HEK293 (cell line): Measurements from ENCODE around the gene CDKN2A.

ENCODE experiments used
- EGR2 ChIP-seq: fragments of 450-650 bp; formaldehyde crosslinking; IDR thresholded peaks from 2 replicates; pipeline ENCODE4 v1.5.1; 2016; ENCODE audit warnings: low read depth, missing biosample characterization, missing genetic modification characterization
- FEZF1 ChIP-seq: fragments of 450-650 bp; formaldehyde crosslinking; IDR thresholded peaks from 2 replicates; pipeline ENCODE4 v1.5.1; 2016; ENCODE audit warnings: missing biosample characterization, missing genetic modification characterization
- GLI2 ChIP-seq: fragments of 450-650 bp; formaldehyde crosslinking; IDR thresholded peaks from 2 replicates; pipeline ENCODE4; 2017; ENCODE audit warnings: missing biosample characterization, missing genetic modification characterization, low read depth, borderline replicate concordance
- IKZF3 ChIP-seq: fragments of 450-650 bp; IDR thresholded peaks from 2 replicates; pipeline ENCODE4 v1.5.0; 2018; ENCODE audit warnings: missing biosample characterization, mild to moderate bottlenecking, missing genetic modification characterization, moderate library complexity
- KLF7 ChIP-seq: fragments of 450-650 bp; formaldehyde crosslinking; IDR thresholded peaks from 2 replicates; pipeline ENCODE4 v1.5.1; 2016; ENCODE audit warnings: missing biosample characterization, missing genetic modification characterization, borderline replicate concordance
- REST ChIP-seq: fragments of 450-650 bp; formaldehyde crosslinking; IDR thresholded peaks from 2 replicates; pipeline ENCODE4 v1.5.1; 2016; ENCODE audit warnings: missing biosample characterization, missing genetic modification characterization
- SCRT2 ChIP-seq: fragments of 450-650 bp; formaldehyde crosslinking; IDR thresholded peaks from 2 replicates; pipeline ENCODE4 v1.5.1; 2016; ENCODE audit warnings: missing biosample characterization, missing genetic modification characterization
- ZBTB6 ChIP-seq: fragments of 450-650 bp; formaldehyde crosslinking; IDR thresholded peaks from 2 replicates; pipeline ENCODE4 v1.5.1; 2017; ENCODE audit warnings: missing biosample characterization, missing genetic modification characterization
- ZIC2 ChIP-seq: fragments of 450-650 bp; formaldehyde crosslinking; IDR thresholded peaks from 2 replicates; pipeline ENCODE4 v1.5.1; 2016; ENCODE audit warnings: missing biosample characterization, missing genetic modification characterization
- ZNF121 ChIP-seq: fragments of 450-650 bp; formaldehyde crosslinking; IDR thresholded peaks from 2 replicates; pipeline ENCODE4 v1.5.1; 2016; ENCODE audit warnings: missing biosample characterization, missing genetic modification characterization
- ZNF18 ChIP-seq: fragments of 450-650 bp; formaldehyde crosslinking; IDR thresholded peaks from 2 replicates; pipeline ENCODE4 v1.5.1; 2016; ENCODE audit warnings: missing biosample characterization, missing genetic modification characterization
- ZNF2 ChIP-seq: fragments of 450-650 bp; formaldehyde crosslinking; IDR thresholded peaks from 2 replicates; pipeline ENCODE4 v1.5.1; 2016; ENCODE audit warnings: missing biosample characterization, missing genetic modification characterization
- ZNF211 ChIP-seq: fragments of 450-650 bp; formaldehyde crosslinking; IDR thresholded peaks from 2 replicates; pipeline ENCODE4 v1.5.1; 2016; ENCODE audit warnings: low read depth, missing biosample characterization, missing genetic modification characterization
- ZNF266 ChIP-seq: fragments of 450-650 bp; formaldehyde crosslinking; IDR thresholded peaks from 2 replicates; pipeline ENCODE4 v1.5.1; 2016; ENCODE audit warnings: missing biosample characterization, missing genetic modification characterization, low read depth
- ZNF335 ChIP-seq: fragments of 450-650 bp; formaldehyde crosslinking; conservative IDR thresholded peaks from 2 replicates; pipeline ENCODE4 v1.5.1; 2016; ENCODE audit warnings: missing biosample characterization, missing genetic modification characterization
- ZNF473 ChIP-seq: fragments of 450-650 bp; formaldehyde crosslinking; IDR thresholded peaks from 2 replicates; pipeline ENCODE4 v1.5.1; 2017; ENCODE audit warnings: missing biosample characterization, missing genetic modification characterization
- ZNF530 ChIP-seq: fragments of 450-650 bp; formaldehyde crosslinking; IDR thresholded peaks from 2 replicates; pipeline ENCODE4 v1.5.1; 2016; ENCODE audit warnings: low read depth, missing biosample characterization, missing genetic modification characterization
- ZNF555 ChIP-seq: fragments of 450-650 bp; formaldehyde crosslinking; conservative IDR thresholded peaks from 2 replicates; pipeline ENCODE4 v1.5.1; 2017; ENCODE audit warnings: missing biosample characterization, mild to moderate bottlenecking, missing genetic modification characterization, inconsistent platforms
- ZNF660 ChIP-seq: fragments of 450-650 bp; IDR thresholded peaks from 2 replicates; pipeline ENCODE4 v1.5.1; 2018; ENCODE audit warnings: missing biosample characterization, mild to moderate bottlenecking, missing genetic modification characterization
- ZNF776 ChIP-seq: fragments of 450-650 bp; formaldehyde crosslinking; IDR thresholded peaks from 2 replicates; pipeline ENCODE4 v1.5.0; 2017; ENCODE audit warnings: missing biosample characterization, missing genetic modification characterization, borderline replicate concordance
- ZNF830 ChIP-seq: fragments of 450-650 bp; IDR thresholded peaks from 2 replicates; pipeline ENCODE4 v1.5.0; 2018; ENCODE audit warnings: missing biosample characterization, missing genetic modification characterization, low read depth, mild to moderate bottlenecking, moderate library complexity
- TF ChIP-seq, protein P1 (sequence below): IDR thresholded peaks from 2 replicates; pipeline ENCODE4 v1.6.1; 2011; ENCODE audit warnings: mild to moderate bottlenecking, low read depth, low read length, borderline replicate concordance
- TF ChIP-seq, protein P2 (sequence below): fragments of 450-650 bp; formaldehyde crosslinking; IDR thresholded peaks from 2 replicates; pipeline ENCODE4 v1.5.1; 2016; ENCODE audit warnings: missing biosample characterization, missing genetic modification characterization
- TF ChIP-seq, protein P3 (sequence below): fragments of 450-650 bp; IDR thresholded peaks from 2 replicates; pipeline ENCODE4 v1.5.1; 2018; ENCODE audit warnings: missing biosample characterization, missing genetic modification characterization
- TF ChIP-seq, protein P4 (sequence below): fragments of 450-650 bp; formaldehyde crosslinking; IDR thresholded peaks from 2 replicates; pipeline ENCODE4 v1.5.1; 2016; ENCODE audit warnings: missing biosample characterization, missing genetic modification characterization, low read depth

The CDKN2A gene

DNA sequence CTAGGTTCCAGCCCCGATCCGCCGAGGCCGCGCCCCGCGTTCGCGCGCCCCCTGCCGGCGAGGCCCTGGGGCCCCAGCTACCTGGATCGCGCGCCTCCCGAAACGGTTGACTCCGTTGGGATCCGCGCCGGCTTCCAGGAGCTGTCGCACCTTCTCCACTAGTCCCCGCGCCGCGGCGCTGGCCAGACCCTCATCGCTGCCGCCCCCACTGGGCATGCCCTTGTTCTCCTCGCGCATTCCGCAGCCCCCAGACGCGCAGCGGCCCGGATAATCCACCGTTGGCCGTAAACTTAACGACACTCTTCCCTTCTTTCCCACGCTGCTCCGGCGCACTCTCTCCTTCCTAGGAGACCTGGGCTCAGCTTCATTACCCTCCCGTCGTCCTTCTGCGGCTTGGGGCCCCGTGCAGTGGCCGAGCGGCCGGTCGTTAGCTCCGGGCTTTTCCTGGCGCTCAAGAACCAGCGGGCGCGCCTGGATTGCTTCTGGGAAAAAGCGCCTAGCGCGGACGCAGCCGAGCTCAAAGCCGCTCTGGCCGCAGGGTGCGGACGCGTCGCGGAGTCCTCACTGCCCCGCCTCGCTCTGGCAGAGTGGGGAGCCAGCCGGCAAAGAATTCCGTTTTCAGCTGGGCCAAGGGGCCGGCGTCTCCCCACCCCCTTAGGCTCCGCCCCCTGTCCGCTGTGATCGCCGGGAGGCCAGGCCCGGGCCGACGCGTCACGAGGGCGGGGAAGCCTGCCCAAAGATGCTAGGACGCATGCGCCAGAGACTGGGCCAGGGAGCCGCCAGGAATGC, 14.7 kb upstream of the CDKN2A start, which contains the start of gene CDKN2B (continued):
- TF ChIP-seq ZIC2 (tag by site-specific recombination) = no peak; the same call in none of the 2 replicates
- no peak for TF ChIP-seq ZNF776 (tag by site-specific recombination)
- 0 out of 2 replicates have a peak, but pooled peaks have one; percentile 42 for TF ChIP-seq KLF7
- no peak for TF ChIP-seq REST (tag by site-specific recombination)
- TF ChIP-seq ZNF660 (tag by site-specific recombination) = peak; percentile 65; the same call in 1 of the 2 replicates
- TF ChIP-seq GLI2 (tag by site-specific recombination) = no peak
- 0 out of 2 replicates have a peak, but pooled peaks have one; percentile 71 for TF ChIP-seq ZNF2 (tag by site-specific recombination)
- no peak for TF ChIP-seq ZBTB6 (tag by site-specific recombination)
- TF ChIP-seq ZNF830 = no peak
- TF ChIP-seq ZNF121 (tag by site-specific recombination) = 0 out of 2 replicates have a peak, but pooled peaks have one; percentile 9
- TF ChIP-seq SCRT2 (tag by site-specific recombination) = no peak
- 0 out of 2 replicates have a peak, but pooled peaks have one; percentile 4 for TF ChIP-seq FEZF1 (tag by site-specific recombination)
- TF ChIP-seq, protein P1, sequence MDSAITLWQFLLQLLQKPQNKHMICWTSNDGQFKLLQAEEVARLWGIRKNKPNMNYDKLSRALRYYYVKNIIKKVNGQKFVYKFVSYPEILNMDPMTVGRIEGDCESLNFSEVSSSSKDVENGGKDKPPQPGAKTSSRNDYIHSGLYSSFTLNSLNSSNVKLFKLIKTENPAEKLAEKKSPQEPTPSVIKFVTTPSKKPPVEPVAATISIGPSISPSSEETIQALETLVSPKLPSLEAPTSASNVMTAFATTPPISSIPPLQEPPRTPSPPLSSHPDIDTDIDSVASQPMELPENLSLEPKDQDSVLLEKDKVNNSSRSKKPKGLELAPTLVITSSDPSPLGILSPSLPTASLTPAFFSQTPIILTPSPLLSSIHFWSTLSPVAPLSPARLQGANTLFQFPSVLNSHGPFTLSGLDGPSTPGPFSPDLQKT = no peak
- peak; percentile 47 for TF ChIP-seq ZNF335 (tag by site-specific recombination)
- TF ChIP-seq EGR2 (tag by site-specific recombination) = no peak
- TF ChIP-seq ZNF18 (tag by site-specific recombination) = no peak
- no peak for TF ChIP-seq ZNF530 (tag by site-specific recombination)
- no peak for TF ChIP-seq ZNF473 (tag by site-specific recombination)
- TF ChIP-seq, protein P2, sequence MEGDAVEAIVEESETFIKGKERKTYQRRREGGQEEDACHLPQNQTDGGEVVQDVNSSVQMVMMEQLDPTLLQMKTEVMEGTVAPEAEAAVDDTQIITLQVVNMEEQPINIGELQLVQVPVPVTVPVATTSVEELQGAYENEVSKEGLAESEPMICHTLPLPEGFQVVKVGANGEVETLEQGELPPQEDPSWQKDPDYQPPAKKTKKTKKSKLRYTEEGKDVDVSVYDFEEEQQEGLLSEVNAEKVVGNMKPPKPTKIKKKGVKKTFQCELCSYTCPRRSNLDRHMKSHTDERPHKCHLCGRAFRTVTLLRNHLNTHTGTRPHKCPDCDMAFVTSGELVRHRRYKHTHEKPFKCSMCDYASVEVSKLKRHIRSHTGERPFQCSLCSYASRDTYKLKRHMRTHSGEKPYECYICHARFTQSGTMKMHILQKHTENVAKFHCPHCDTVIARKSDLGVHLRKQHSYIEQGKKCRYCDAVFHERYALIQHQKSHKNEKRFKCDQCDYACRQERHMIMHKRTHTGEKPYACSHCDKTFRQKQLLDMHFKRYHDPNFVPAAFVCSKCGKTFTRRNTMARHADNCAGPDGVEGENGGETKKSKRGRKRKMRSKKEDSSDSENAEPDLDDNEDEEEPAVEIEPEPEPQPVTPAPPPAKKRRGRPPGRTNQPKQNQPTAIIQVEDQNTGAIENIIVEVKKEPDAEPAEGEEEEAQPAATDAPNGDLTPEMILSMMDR (tag by site-specific recombination) = peak; percentile 96
- TF ChIP-seq, protein P3, sequence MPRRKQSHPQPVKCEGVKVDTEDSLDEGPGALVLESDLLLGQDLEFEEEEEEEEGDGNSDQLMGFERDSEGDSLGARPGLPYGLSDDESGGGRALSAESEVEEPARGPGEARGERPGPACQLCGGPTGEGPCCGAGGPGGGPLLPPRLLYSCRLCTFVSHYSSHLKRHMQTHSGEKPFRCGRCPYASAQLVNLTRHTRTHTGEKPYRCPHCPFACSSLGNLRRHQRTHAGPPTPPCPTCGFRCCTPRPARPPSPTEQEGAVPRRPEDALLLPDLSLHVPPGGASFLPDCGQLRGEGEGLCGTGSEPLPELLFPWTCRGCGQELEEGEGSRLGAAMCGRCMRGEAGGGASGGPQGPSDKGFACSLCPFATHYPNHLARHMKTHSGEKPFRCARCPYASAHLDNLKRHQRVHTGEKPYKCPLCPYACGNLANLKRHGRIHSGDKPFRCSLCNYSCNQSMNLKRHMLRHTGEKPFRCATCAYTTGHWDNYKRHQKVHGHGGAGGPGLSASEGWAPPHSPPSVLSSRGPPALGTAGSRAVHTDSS = 0 out of 2 replicates have a peak, but pooled peaks have one; percentile 1
- peak; percentile 67; the same call in 1 of the 2 replicates for TF ChIP-seq IKZF3 (tag by site-specific recombination)
- TF ChIP-seq ZNF211 (tag by site-specific recombination) = no peak
- TF ChIP-seq ZNF266 (tag by site-specific recombination) = no peak
- TF ChIP-seq, protein P4, sequence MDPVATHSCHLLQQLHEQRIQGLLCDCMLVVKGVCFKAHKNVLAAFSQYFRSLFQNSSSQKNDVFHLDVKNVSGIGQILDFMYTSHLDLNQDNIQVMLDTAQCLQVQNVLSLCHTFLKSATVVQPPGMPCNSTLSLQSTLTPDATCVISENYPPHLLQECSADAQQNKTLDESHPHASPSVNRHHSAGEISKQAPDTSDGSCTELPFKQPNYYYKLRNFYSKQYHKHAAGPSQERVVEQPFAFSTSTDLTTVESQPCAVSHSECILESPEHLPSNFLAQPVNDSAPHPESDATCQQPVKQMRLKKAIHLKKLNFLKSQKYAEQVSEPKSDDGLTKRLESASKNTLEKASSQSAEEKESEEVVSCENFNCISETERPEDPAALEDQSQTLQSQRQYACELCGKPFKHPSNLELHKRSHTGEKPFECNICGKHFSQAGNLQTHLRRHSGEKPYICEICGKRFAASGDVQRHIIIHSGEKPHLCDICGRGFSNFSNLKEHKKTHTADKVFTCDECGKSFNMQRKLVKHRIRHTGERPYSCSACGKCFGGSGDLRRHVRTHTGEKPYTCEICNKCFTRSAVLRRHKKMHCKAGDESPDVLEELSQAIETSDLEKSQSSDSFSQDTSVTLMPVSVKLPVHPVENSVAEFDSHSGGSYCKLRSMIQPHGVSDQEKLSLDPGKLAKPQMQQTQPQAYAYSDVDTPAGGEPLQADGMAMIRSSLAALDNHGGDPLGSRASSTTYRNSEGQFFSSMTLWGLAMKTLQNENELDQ (tag by site-specific recombination) = no peak
- TF ChIP-seq ZNF555 (tag by site-specific recombination) = no peak
